Stimulated activated CD4-positive, alpha-beta T cell treated with anti-CD3 and anti-CD28 coated beads, Interleukin-2, amount 100 ng/mL, for 4 hours (primary cell): ENCODE data around the gene MNAT1.

Experiments
- DNase-seq: peaks from one replicate; pipeline ENCODE4 v3.0.0-alpha.2; 2020; ENCODE audit warnings: low read depth

The MNAT1 gene

DNA sequence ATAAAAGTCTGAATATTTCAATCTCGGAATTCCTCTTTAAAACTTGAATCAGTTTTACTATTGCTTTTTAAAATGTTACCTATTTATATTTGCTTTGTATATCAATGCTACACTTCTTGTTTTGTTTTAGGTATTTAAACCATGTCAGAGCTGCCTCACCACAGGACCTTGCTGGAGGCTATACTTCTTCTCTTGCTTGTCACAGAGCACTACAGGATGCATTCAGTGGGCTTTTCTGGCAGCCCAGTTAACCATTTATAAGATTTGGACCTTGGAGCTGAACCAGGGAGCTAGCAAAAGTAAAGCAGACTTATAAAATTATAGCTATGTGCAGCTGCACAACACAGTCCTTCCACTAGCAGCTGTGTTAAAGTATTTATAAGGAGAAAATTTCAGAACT, 233.5 kb downstream of the MNAT1 start:
- no peak for DNase-seq

GRCh38 chr14:60968671-60969070, 234.1 kb downstream of the MNAT1 start:
- no peak for DNase-seq

GRCh38 chr14:60970146-60970545, 235.6 kb downstream of the MNAT1 start:
- DNase-seq: no peak

- no peak for DNase-seq
These were observed 236.7 kb downstream of the MNAT1 start for GRCh38 chr14:60971271-60971670.

DNA sequence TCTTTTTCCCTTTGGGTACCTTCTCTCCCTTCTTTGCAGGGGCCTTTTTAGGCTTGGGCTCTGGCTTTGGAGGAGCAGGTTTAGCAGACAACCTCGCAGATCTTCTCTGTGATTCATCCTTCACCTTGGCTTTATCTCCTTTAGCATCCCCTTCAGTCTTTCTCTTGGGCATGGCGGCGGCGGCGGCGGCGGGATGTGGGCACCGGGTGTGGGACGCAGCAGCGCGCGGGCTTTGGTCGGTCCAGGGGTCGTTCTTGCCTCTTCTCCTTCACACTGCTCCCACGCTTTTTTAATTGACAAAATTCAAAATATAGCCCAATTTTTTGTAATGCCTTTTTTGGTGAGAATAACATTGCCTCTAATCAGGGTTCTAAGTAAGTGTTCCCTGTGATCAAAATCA, 237.7 kb downstream of the MNAT1 start:
- DNase-seq: no peak

DNA sequence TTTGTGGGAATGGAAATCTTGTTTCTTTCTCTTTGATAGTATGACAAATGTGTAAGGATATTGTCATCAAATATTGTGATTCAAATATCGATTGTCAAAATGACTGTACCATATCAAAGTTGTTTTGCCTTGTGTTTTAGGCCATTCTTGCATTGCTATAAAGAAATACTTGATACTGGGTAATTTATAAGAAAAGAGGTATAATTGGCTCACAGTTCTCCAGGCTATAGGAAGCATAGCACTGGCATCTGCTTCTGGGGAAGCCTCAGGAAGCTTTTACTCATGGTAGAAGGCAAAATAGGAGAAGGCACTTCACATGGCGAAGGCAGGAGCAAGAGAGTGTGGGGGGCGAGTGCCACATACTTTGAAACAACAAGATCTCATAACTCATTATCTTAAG, 238.5 kb downstream of the MNAT1 start:
- no peak for DNase-seq

GRCh38 chr14:60974090-60974651, 239.6 kb downstream of the MNAT1 start:
- no peak for DNase-seq

DNA sequence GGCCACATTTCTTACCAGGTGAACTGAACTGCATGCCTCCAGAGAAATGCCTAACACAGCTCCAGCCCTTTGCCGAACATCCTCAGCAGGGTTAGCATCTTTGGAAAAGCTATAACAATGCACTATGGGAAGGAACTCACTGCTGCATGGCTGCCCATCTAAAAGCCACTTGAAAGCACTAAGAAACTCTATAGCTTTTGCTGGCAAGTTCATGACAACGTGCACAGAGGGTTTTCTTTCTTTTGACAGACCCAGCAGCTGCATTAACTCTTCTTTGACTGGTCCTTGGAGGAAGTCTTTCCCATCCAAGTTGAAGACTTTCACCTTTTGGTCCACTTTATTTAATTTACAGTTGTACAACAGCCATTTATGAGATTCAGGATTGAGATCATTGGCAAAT, 241.0 kb downstream of the MNAT1 start:
- no peak for DNase-seq

DNA sequence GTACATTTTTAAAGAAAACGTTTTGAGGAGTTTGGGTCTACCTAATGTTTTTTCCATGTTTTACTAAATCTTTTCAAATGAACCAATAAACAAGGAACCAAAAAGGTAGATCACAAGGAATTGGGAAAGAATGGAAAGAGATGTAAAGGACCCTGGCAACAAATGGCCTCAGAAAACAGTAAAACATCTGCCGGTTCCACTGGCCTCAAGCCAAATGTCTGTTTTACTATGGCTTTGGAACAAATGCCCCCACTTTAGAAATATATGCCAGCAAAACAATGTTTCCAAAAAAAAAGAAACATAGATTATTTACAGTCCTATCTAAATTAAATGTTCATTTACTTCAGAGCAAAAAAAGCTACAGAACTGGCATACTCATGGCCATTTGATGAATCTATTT, 243.3 kb downstream of the MNAT1 start:
- no peak for DNase-seq

GRCh38 chr14:60980811-60981632, 246.5 kb downstream of the MNAT1 start, which contains the start of the genes SLC38A6 and TRMT5:
Gene SLC38A6 (plus strand): TSS chr14:60981245. CDS start chr14:60981278, 33 bp downstream.
Gene TRMT5 (minus strand): TSS chr14:60981079. CDS start chr14:60980973, 106 bp downstream.
- DNase-seq: peak; percentile 88

GRCh38 chr14:60981633-60982455, 247.3 kb downstream of the MNAT1 start:
- no peak for DNase-seq

GRCh38 chr14:60984196-60984595, 249.6 kb downstream of the MNAT1 start:
- DNase-seq: no peak

GRCh38 chr14:60986500-60986899, 251.9 kb downstream of the MNAT1 start:
- DNase-seq: no peak

DNA sequence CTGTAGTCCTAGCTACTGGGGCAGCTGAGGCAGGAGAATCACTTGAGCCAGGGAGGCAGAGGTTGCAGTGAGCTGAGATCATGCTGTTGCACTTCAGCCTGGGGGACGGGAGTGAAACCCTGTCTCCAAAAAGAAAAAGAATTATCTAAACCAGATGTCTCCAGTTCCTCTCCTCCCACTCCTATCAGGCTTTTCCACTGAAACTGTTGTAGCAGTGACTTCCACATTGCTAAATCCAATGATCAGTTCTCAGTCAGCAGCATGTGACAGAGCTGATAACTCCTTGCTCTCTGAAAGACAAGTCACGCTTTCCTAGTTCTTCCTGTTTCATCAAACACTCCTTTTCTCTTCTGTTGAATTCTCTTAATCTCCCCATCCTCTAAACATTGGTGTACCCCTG, 255.0 kb downstream of the MNAT1 start:
- no peak for DNase-seq

DNA sequence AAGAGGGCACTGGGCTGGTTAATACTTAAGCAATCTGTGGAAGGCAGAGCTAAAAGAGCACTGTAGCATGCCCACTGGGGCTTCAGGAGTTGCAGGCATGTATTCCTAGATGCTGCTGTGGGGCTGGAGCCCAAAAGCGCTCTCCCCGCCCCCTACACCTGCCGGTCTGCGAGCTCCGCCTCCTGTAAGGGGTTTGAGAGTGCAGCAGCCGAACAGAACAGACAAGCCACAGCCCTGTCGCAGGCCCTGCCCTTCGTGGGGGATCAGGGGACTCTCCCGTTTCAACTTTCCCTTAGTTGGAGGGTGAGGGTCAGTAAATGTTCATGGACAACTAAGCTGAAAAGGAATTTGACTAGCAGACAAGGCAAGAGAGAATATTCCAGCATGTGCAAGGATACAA, 264.1 kb downstream of the MNAT1 start:
- no peak for DNase-seq

- no peak for DNase-seq
These were observed 265.0 kb downstream of the MNAT1 start for GRCh38 chr14:60999536-60999935.

- DNase-seq: no peak
These were observed 269.0 kb downstream of the MNAT1 start for GRCh38 chr14:61003571-61003970.

DNA sequence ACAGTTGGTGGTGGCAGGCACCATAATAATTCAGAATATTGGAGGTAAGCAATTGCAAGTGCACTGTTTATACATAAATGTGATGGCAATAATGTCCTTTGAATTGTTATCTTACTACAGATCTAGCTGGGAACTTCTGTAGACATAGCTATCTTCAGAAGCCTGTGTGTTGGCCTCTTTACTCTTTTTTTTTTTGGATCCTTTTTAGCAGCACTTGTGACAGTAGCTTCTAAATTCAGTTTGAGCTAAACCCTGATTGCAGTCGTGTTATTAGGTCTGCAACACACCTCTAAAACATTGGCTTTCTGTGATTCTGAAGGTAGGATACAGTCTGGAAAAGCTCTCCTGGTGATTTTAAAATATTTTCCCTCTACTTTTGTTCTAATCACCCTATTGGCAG, 285.0 kb downstream of the MNAT1 start:
- DNase-seq: no peak
